Left lung (tissue), 10 donors: Measurements from ENCODE around the gene PRR33. TPM values are rescaled to one million over a fixed set of nuclear protein-coding genes. Genes with fewer than 3 reads are reported as not detected.

Source experiments
- ATAC-seq: fragments of 200-7000 bp; cut with Tn5 transposase; one replicate; pipeline ENCODE4 v1.9.1; 2020; ENCODE audit warnings: moderate library complexity
- DNase-seq, 4 donors: peaks; one replicate each; pipeline ENCODE4 v3.0.0-alpha.2; 2013 to 2020
- H3K27ac ChIP-seq, 2 donors: fragments of 200-600 bp; sonication (generic) in 1 of 2; one replicate each; pipeline versions ENCODE4 v1.5.0 to v1.8.0; 2020 to 2021
- H3K27me3 ChIP-seq, 2 donors: fragments of 200-600 bp; sonication (generic) in 1 of 2; one replicate each; pipeline versions ENCODE4 v1.5.0 to v1.8.0; 2020 to 2021
- H3K36me3 ChIP-seq, 2 donors: fragments of 200-600 bp; sonication (generic) in 1 of 2; one replicate each; pipeline versions ENCODE4 v1.5.0 to v1.8.0; 2020 to 2021
- H3K4me1 ChIP-seq, 2 donors: fragments of 200-600 bp; one replicate each; pipeline ENCODE4 v1.8.0; 2021
- H3K4me3 ChIP-seq, 2 donors: fragments of 200-600 bp; sonication (generic) in 1 of 2; one replicate each; pipeline versions ENCODE4 v1.5.0 to v1.8.0; 2020 to 2021; ENCODE audit warnings: mild to moderate bottlenecking in 1 of 2
- H3K9me3 ChIP-seq, 2 donors: fragments of 200-600 bp; sonication (generic) in 1 of 2; one replicate each; pipeline versions ENCODE4 v1.5.0 to v1.8.0; 2020 to 2021
- CTCF ChIP-seq, 2 donors: fragments of 200-600 bp; sonication (generic) in 1 of 2; IDR thresholded peaks; one replicate each; pipeline versions ENCODE4 v1.5.0 to v1.8.0; 2021; ENCODE audit warnings: antibody characterized with exemption in 2 of 2
- intact Hi-C, 2 donors: fragments of 100-400 bp; cut with DNase I; formaldehyde crosslinking; loops; one replicate each; pipeline versions ENCODE4 v1.11.2 to v1.14.2; 2022
- polyA plus RNA-seq, 6 donors: library from polyadenylated mRNA; unstranded; fragments of 120-200 nt; gene quantifications; one replicate each; pipeline ENCODE4 v1.2.1, GENCODE V29; 2013; ENCODE audit not compliant: insufficient read length in 6 of 6
- total RNA-seq, 2 donors: library from RNA; stranded (reverse); fragmentation: NEBNext Ultra II Directional; extraction: Animal tissue kit (Norgen Biotek cat#: 25700); gene quantifications; one replicate each; pipeline ENCODE4 v1.2.1, GENCODE V29; 2021
- donor health status: DM: no; HTN: yes; CAD: no.
- donor health status: DM: no; HTN: no; CAD: no.

The PRR33 gene
- total and polyA plus RNA-seq, 8 donors, result 0.05 to 0.15 (median 0.11) TPM; not detected in 2

GRCh38 chr11:1920909-1921573, 29.3 kb upstream of the PRR33 start:
- peaks cover 0 to 22% of the 10 kb centered on the region in 2 donors for H3K27me3 ChIP-seq
- intact Hi-C loops, result no loop called here
- ATAC-seq, result no peak
- no peaks in the 10 kb centered on the region for H3K9me3 ChIP-seq
- no peak overlapping the region for H3K4me3 ChIP-seq
- peak in 2 of 4 donors; percentile 12 to 63 for DNase-seq
- H3K36me3 ChIP-seq, result no peaks in the 10 kb centered on the region
- TF ChIP-seq CTCF (IDR thresholded peaks at IDR 0.05), result no peak
- H3K4me1 ChIP-seq, result no peaks in the 10 kb centered on the region
- no peak overlapping the region for H3K27ac ChIP-seq

DNA sequence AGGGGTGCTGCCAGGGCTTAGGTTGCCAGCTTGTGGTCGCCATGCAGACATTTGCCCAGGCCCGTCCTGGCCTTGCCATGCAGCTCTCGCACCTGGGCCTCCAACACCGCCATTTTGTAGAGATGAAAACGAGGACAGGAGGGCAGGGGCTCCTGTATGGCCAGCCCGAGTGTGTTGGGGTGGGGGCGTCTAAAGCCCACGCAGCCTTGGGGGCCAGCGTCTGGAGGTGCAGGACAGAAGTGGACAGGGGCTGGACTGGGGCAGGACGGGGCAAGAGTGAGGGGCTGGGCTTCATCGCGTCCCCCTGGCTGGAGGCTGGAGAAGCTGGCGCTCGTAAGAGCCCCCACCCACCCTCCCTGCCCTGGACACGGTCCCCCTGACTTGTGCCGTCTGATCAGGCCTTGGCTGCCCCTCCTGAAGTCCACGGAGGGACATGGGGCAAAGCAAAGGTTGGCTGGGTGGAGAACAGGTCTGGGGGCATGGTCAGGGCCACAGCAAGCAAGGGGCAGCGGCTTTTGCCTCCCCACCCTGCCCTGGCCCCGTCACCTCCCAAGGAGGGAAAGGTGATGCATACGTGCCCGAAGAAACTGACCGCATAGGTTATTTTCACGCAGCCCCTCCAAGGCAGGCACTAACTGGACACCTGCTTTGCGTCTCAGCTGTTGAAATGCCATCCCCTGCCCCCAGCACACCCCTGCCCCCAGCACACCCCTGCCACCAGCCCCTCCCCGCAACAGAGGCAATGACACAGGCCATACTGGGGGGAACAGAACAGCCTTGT, 28.6 kb upstream of the PRR33 start:
- Histone ChIP-seq H3K27ac (no peak overlapping the region), H3K4me3 (no peak overlapping the region), H3K4me1 (no peaks in the 10 kb centered on the region), H3K27me3 (peaks cover 0 to 18% of the 10 kb centered on the region in 2 donors), H3K9me3 (no peaks in the 10 kb centered on the region), H3K36me3 (no peaks in the 10 kb centered on the region)
- DNase-seq (peak in 2 of 4 donors; percentile 25 to 78), ATAC-seq (no peak)
- intact Hi-C loops, result no loop called here
- no peak for TF ChIP-seq CTCF (IDR thresholded peaks at IDR 0.05)

- Histone ChIP-seq H3K9me3 (no peaks in the 10 kb centered on the region), H3K4me1 (no peaks in the 10 kb centered on the region), H3K27me3 (peaks cover 0 to 16% of the 10 kb centered on the region in 2 donors), H3K4me3 (no peak within 1 kb of the TSS), H3K36me3 (no peaks in the 10 kb centered on the region), H3K27ac (no peak within 1 kb of the TSS)
- TF ChIP-seq CTCF (IDR thresholded peaks at IDR 0.05), result no peak
- ATAC-seq, result no peak
- intact Hi-C loops, result no loop called here
- peak in 2 of 4 donors; percentile 26 to 72 for DNase-seq
Measured at GRCh38 chr11:1919391-1920127, 27.9 kb upstream of the PRR33 start, which contains the start of gene TNNT3. Gene TNNT3, plus strand, starts transcription at chr11:1919703. Its CDS starts 3,172 bp downstream, at chr11:1922875.

- intact Hi-C loops, result no loop called here
Measured at GRCh38 chr11:1918436-1919315, 27.0 kb upstream of the PRR33 start.

More at GRCh38 chr11:1918436-1919315, 27.0 kb upstream of the PRR33 start:
- Histone ChIP-seq H3K36me3 (no peaks in the 10 kb centered on the region), H3K27ac (no peak overlapping the region), H3K4me3 (no peak overlapping the region), H3K9me3 (no peaks in the 10 kb centered on the region), H3K27me3 (peaks cover 0 to 16% of the 10 kb centered on the region in 2 donors), H3K4me1 (no peaks in the 10 kb centered on the region)
- no peak for TF ChIP-seq CTCF (IDR thresholded peaks at IDR 0.05)
- ATAC-seq (no peak), DNase-seq (peak in 2 of 4 donors; percentile 24 to 55)
